ENCODE data around the gene AXIN2.

DNA sequence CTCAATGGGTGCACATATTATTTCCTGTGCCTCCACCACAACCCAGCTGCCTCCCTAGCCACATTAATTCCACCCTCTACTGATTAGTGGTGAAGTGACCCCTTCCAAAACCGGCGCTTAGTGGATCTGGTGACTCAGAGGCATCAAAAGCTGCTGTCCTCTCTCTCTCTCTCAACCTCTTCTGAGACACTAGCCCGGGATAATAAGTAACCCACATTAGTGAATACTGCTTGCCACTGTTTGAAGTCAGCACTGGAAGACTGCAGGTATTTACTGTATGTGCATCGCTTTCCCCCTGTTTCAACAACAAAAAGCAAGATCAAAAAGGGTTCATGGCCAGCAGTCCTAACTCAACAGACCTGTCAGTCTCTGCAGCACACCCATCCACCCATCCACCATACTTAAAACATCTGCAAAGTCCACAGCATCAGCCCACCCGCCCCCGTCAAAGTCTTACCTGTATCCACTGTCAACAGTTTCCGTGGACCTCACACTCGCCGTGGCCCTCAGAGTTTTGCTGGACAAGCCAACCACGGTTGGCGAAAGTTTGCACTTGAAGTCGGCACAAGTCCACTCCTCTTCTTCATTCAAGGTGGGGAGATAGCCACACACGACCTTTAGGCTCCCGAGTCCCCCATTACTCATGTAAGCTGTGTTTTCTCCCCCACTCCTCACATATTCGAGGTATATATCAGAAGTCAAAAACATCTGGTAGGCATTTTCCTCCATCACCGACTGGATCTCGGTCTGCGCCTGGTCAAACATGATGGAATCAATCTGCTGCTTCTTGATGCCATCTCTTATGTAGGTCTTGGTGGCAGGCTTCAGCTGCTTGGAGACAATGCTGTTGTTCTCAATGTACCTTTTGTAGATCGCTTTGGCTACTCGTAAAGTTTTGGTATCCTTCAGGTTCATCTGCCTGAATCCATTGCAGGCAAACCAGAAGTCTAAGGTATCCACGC lies 3.8 kb downstream of the AXIN2 start:
- TF ChIP-seq RAD21 (conservative IDR thresholded peaks at IDR 0.05) (no peak), CTCF (IDR thresholded peaks at IDR 0.05; ENCODE audit: poor library complexity, severe bottlenecking) (no peak), EP300 (conservative IDR thresholded peaks at IDR 0.05; ENCODE audit: poor library complexity, severe bottlenecking) (no peak)
